ENCODE measurements around the gene SOSTDC1.

DNA sequence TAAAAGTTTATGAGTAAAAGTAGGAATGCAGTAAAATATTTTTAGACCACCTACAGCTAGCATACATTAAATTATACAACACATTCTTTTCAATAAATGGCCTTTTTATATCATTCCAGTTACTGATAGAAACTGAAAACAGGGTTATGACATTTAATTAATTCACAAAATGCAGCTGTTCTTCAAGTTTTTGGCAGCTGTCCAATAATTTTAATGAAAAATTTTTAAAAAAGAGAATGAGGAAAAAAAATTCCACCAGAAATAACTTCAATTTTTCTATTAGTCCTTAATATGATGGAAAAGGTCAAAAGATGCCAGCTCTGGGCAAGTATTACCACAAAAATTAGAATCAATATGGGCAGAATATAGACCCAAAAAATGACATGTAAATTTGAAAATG, 49.2 kb upstream of the SOSTDC1 start:
- TF ChIP-seq, protein P1, sequence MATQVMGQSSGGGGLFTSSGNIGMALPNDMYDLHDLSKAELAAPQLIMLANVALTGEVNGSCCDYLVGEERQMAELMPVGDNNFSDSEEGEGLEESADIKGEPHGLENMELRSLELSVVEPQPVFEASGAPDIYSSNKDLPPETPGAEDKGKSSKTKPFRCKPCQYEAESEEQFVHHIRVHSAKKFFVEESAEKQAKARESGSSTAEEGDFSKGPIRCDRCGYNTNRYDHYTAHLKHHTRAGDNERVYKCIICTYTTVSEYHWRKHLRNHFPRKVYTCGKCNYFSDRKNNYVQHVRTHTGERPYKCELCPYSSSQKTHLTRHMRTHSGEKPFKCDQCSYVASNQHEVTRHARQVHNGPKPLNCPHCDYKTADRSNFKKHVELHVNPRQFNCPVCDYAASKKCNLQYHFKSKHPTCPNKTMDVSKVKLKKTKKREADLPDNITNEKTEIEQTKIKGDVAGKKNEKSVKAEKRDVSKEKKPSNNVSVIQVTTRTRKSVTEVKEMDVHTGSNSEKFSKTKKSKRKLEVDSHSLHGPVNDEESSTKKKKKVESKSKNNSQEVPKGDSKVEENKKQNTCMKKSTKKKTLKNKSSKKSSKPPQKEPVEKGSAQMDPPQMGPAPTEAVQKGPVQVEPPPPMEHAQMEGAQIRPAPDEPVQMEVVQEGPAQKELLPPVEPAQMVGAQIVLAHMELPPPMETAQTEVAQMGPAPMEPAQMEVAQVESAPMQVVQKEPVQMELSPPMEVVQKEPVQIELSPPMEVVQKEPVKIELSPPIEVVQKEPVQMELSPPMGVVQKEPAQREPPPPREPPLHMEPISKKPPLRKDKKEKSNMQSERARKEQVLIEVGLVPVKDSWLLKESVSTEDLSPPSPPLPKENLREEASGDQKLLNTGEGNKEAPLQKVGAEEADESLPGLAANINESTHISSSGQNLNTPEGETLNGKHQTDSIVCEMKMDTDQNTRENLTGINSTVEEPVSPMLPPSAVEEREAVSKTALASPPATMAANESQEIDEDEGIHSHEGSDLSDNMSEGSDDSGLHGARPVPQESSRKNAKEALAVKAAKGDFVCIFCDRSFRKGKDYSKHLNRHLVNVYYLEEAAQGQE (IDR thresholded peaks at IDR 0.05; ENCODE audit: low read depth): no peak
- TF ChIP-seq YY1 (IDR thresholded peaks at IDR 0.05; ENCODE audit: low read depth) (no peak), CEBPB (IDR thresholded peaks at IDR 0.05) (no peak), TEAD4 (IDR thresholded peaks at IDR 0.05) (no peak), RAD21 (IDR thresholded peaks at IDR 0.05; ENCODE audit: low read depth) (no peak), EP300 (IDR thresholded peaks at IDR 0.05; ENCODE audit: borderline replicate concordance) (no peak), TAF1 (IDR thresholded peaks at IDR 0.05; ENCODE audit: low read depth) (no peak), FOXM1 (IDR thresholded peaks at IDR 0.05; ENCODE audit: borderline replicate concordance, low read depth) (no peak), NFIC (IDR thresholded peaks at IDR 0.05) (0 out of 2 replicates have a peak, but pooled peaks have one; percentile 7), EGR1 (IDR thresholded peaks at IDR 0.05) (no peak), ZBTB7A (IDR thresholded peaks at IDR 0.05; ENCODE audit: low read depth) (no peak), CREB1 (IDR thresholded peaks at IDR 0.05; ENCODE audit: low read depth) (no peak)
- TF ChIP-seq, protein P2, sequence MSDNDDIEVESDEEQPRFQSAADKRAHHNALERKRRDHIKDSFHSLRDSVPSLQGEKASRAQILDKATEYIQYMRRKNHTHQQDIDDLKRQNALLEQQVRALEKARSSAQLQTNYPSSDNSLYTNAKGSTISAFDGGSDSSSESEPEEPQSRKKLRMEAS (IDR thresholded peaks at IDR 0.05): no peak
- TF ChIP-seq, protein P3, sequence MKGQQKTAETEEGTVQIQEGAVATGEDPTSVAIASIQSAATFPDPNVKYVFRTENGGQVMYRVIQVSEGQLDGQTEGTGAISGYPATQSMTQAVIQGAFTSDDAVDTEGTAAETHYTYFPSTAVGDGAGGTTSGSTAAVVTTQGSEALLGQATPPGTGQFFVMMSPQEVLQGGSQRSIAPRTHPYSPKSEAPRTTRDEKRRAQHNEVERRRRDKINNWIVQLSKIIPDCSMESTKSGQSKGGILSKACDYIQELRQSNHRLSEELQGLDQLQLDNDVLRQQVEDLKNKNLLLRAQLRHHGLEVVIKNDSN (IDR thresholded peaks at IDR 0.05): no peak

Measured in Ishikawa (cell line).